B cell (primary cell): Measurements from ENCODE around the gene LRRC32. TPM values are rescaled to one million over a fixed set of nuclear protein-coding genes. Genes with fewer than 3 reads are reported as not detected.

Experiments used
- ATAC-seq: fragments of 200-7000 bp; cut with Tn5 transposase; one replicate; pipeline ENCODE4 v1.10.0; 2021; ENCODE audit warnings: low read depth, mild to moderate bottlenecking, moderate number of reproducible peaks, moderate library complexity
- CTCF ChIA-PET: fragments of 350-600 bp; sonication (Branson Sonifier 250); formaldehyde crosslinking; loops from one replicate; lab custom pipeline; 2021; ENCODE audit warnings: antibody characterized with exemption, inconsistent platforms; lab: Charles Lee
- POLR2A ChIA-PET: fragments of 350-600 bp; sonication (Branson Sonifier 250); formaldehyde crosslinking; loops from one replicate; lab custom pipeline; 2021; ENCODE audit warnings: antibody characterized with exemption; lab: Charles Lee
- DNase-seq: peaks from one replicate; pipeline ENCODE4 v3.0.0; 2013
- H2AFZ ChIP-seq: 2 replicates; pipeline ENCODE4 v1.6.1; 2012; ENCODE audit warnings: mild to moderate bottlenecking, low read depth, low read length; ENCODE audit not compliant: insufficient read depth, poor library complexity, severe bottlenecking
- H3K27ac ChIP-seq, 2 donors: 1 replicate in 1 of 2; 2 replicates in 1 of 2; pipeline ENCODE4 v1.5.1; 2012 to 2013; ENCODE audit warnings: low read length in 2 of 2, mild to moderate bottlenecking in 2 of 2, moderate library complexity in 1 of 2
- H3K27me3 ChIP-seq, 4 experiments: fragments of 200-600 bp in 1 of 4; sonication (generic) in 1 of 4; replicated peaks in 1 of 4; 1 replicate in 2 of 4; 2 replicates in 2 of 4; pipeline versions ENCODE4 v1.6.1 to v1.7.0; 2013 to 2016; ENCODE audit warnings: low read length in 3 of 4, mild to moderate bottlenecking in 2 of 4, mixed read lengths in 1 of 4, moderate library complexity in 1 of 4; ENCODE audit not compliant: insufficient read depth in 4 of 4, control insufficient read depth in 3 of 4; ENCODE audit errors: control extremely low read depth in 1 of 4
- H3K36me3 ChIP-seq, 2 experiments: replicated peaks in 1 of 2; 1 replicate in 1 of 2; 2 replicates in 1 of 2; pipeline versions ENCODE4 v1.6.1 to v1.7.1; 2013; ENCODE audit warnings: low read length in 1 of 2; ENCODE audit not compliant: insufficient read depth in 2 of 2, control insufficient read depth in 1 of 2; ENCODE audit errors: control extremely low read depth in 1 of 2, extremely low read depth in 1 of 2
- H3K4me1 ChIP-seq, 2 donors: fragments of 200-600 bp in 1 of 2; sonication (generic) in 1 of 2; 1 replicate in 1 of 2; 2 replicates in 1 of 2; pipeline versions ENCODE4 v1.5.1 to v1.6.1; 2013 to 2017; ENCODE audit warnings: low read length in 2 of 2; ENCODE audit not compliant: control insufficient read depth in 2 of 2, insufficient read depth in 2 of 2
- H3K4me2 ChIP-seq: replicated peaks from 2 replicates; pipeline ENCODE3; 2012; ENCODE audit warnings: mild to moderate bottlenecking, low read depth, low read length; ENCODE audit not compliant: poor library complexity, severe bottlenecking
- H3K4me3 ChIP-seq, 5 experiments: fragments of 200-600 bp in 1 of 5; sonication (generic) in 1 of 5; 1 replicate in 3 of 5; 2 replicates in 2 of 5; pipeline versions ENCODE4 v1.5.1 to v1.7.0; 2011 to 2016; ENCODE audit warnings: low read length in 4 of 5, mild to moderate bottlenecking in 4 of 5, low read depth in 2 of 5, control low read depth in 1 of 5, moderate library complexity in 1 of 5; ENCODE audit not compliant: insufficient read depth in 1 of 5; ENCODE audit errors: control extremely low read depth in 1 of 5, extremely low read depth in 1 of 5
- H3K79me2 ChIP-seq: fragments of 200-600 bp; sonication (generic); one replicate; pipeline ENCODE4 v1.6.0; 2016; ENCODE audit warnings: low read length; ENCODE audit not compliant: control insufficient read depth, insufficient read depth
- H3K9ac ChIP-seq: fragments of 200-600 bp; sonication (generic); 2 replicates; pipeline ENCODE4 v1.6.1; 2017; ENCODE audit warnings: mild to moderate bottlenecking, low read length, moderate library complexity
- H3K9me3 ChIP-seq, 3 donors: one replicate each; pipeline versions ENCODE4 v1.6.1 to v1.7.1; 2013; ENCODE audit warnings: low read length in 2 of 3; ENCODE audit not compliant: control insufficient read depth in 2 of 3, insufficient read depth in 1 of 3; ENCODE audit errors: control extremely low read depth in 1 of 3
- H4K20me1 ChIP-seq: 2 replicates; pipeline ENCODE4 v1.6.0; 2012; ENCODE audit warnings: mild to moderate bottlenecking, low read length; ENCODE audit not compliant: insufficient read depth, control insufficient read depth, poor library complexity, severe bottlenecking
- H3K27ac Mint-ChIP-seq: one replicate; pipeline ENCODE4 v1.8.0; 2021; ENCODE audit warnings: mixed read lengths
- H3K27me3 Mint-ChIP-seq: one replicate; pipeline ENCODE4 v1.8.0; 2021; ENCODE audit warnings: mixed read lengths
- H3K4me1 Mint-ChIP-seq: one replicate; pipeline ENCODE4 v1.8.0; 2021; ENCODE audit warnings: mixed read lengths
- H3K4me3 Mint-ChIP-seq: one replicate; pipeline ENCODE4 v1.8.0; 2021; ENCODE audit warnings: mixed read lengths
- H3K9me3 Mint-ChIP-seq: one replicate; pipeline ENCODE4 v1.8.0; 2022; ENCODE audit warnings: mixed read lengths; ENCODE audit not compliant: insufficient read depth
- EZH2 ChIP-seq: IDR thresholded peaks from 2 replicates; pipeline ENCODE4 v1.6.1; 2012; ENCODE audit warnings: borderline replicate concordance, low read depth, mild to moderate bottlenecking, moderate library complexity, low read length; ENCODE audit not compliant: insufficient read depth, poor library complexity, severe bottlenecking
- WGBS: methylation state at CpG from one replicate; pipeline ENCODE4 v1.1.5; 2013; ENCODE audit warnings: missing lambda C conversion rate; ENCODE audit not compliant: insufficient coverage; 5-methylcytosine and 5-hydroxymethylcytosine counted together
- intact Hi-C: fragments of 100-400 bp; cut with micrococcal nuclease; formaldehyde crosslinking; loops from one replicate; pipeline ENCODE4 v1.10.0; 2022
- polyA plus RNA-seq: library from polyadenylated mRNA; depleted of rRNA; stranded (reverse); fragments of >200 nt; gene quantifications from 2 replicates; pipeline ENCODE4 v1.2.3, GENCODE V29; 2012
- total RNA-seq, 2 donors: library from RNA; stranded (reverse); fragments of 120-200 nt in 1 of 2; gene quantifications; 1 replicate in 1 of 2; 2 replicates in 1 of 2; pipeline versions ENCODE4 v1.2.3 to v1.2.4, GENCODE V29; 2013 to 2022
- TF ChIP-seq, protein P1 (sequence below): fragments of 200-600 bp; IDR thresholded peaks from one replicate; pipeline ENCODE4 v1.8.0; 2022; ENCODE audit warnings: antibody characterized with exemption, mild to moderate bottlenecking

Gene LRRC32
- total and polyA plus RNA-seq, 2 donors (not counting 1 experiment from before 2014, with no cell fraction given), result 0.60 to 1.4 TPM

DNA sequence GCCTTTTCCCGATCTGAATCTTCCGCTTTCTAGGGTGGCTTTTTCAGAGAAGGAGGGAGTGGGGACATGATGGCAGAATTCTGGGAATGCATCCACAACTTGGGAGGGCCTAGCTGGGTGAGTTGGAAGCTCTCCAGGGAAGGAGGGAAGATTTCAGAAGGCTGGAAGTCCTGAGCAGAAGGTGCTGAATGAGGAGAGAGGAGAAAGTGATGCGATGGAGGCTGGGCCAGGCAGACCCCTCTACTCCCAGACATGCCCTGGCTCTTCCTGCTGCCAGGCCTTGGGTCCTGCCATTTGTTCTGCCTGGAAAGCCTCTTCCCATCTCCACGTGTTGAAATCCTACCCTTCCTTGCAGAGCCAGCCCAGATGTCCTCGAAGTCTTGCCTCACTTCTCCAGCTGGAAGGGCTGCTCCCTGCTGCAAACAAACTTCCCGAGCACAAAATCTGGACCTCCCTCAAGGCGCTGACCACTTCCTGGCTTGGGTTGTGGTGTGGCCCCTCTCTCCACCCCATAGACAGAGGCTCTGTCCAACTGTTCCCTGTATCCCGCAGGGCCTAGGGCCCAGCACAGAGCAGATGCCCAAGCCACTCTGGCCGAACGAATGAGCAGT lies 16.8 kb downstream of the LRRC32 start:
- Histone ChIP-seq H3K27ac (no peak overlapping the region), H3K36me3 (no peaks in the 10 kb centered on the region), H3K4me3 (no peak overlapping the region), H4K20me1 (no peaks in the 10 kb centered on the region), H3K4me1 (peaks cover 21% of the 10 kb centered on the region in 2 donors), H2AFZ (no peak overlapping the region), H3K4me2 (no peak overlapping the region), H3K27me3 (peaks cover 0 to 25% (median 7%) of the 10 kb centered on the region in 4 experiments), H3K9ac (no peak overlapping the region), H3K9me3 (no peaks in the 10 kb centered on the region), H3K79me2 (no peaks in the 10 kb centered on the region)
- ChIA-PET CTCF (no interaction called here), POLR2A (no interaction called here)
- no peaks in the 10 kb centered on the region for H3K9me3 Mint-ChIP-seq
- H3K4me1 Mint-ChIP-seq, result peaks cover 21% of the 10 kb centered on the region
- no peak overlapping the region for H3K27ac Mint-ChIP-seq
- no peak overlapping the region for H3K4me3 Mint-ChIP-seq
- H3K27me3 Mint-ChIP-seq, result peaks cover 29% of the 10 kb centered on the region
- ATAC-seq (no peak), DNase-seq (no peak)
- 98% methylated on average over 6 of the region's 10 CpGs for WGBS
- TF ChIP-seq EZH2, result no peak
- TF ChIP-seq, protein P1, sequence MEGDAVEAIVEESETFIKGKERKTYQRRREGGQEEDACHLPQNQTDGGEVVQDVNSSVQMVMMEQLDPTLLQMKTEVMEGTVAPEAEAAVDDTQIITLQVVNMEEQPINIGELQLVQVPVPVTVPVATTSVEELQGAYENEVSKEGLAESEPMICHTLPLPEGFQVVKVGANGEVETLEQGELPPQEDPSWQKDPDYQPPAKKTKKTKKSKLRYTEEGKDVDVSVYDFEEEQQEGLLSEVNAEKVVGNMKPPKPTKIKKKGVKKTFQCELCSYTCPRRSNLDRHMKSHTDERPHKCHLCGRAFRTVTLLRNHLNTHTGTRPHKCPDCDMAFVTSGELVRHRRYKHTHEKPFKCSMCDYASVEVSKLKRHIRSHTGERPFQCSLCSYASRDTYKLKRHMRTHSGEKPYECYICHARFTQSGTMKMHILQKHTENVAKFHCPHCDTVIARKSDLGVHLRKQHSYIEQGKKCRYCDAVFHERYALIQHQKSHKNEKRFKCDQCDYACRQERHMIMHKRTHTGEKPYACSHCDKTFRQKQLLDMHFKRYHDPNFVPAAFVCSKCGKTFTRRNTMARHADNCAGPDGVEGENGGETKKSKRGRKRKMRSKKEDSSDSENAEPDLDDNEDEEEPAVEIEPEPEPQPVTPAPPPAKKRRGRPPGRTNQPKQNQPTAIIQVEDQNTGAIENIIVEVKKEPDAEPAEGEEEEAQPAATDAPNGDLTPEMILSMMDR, result no peak
- intact Hi-C loops, result no loop called here

DNA sequence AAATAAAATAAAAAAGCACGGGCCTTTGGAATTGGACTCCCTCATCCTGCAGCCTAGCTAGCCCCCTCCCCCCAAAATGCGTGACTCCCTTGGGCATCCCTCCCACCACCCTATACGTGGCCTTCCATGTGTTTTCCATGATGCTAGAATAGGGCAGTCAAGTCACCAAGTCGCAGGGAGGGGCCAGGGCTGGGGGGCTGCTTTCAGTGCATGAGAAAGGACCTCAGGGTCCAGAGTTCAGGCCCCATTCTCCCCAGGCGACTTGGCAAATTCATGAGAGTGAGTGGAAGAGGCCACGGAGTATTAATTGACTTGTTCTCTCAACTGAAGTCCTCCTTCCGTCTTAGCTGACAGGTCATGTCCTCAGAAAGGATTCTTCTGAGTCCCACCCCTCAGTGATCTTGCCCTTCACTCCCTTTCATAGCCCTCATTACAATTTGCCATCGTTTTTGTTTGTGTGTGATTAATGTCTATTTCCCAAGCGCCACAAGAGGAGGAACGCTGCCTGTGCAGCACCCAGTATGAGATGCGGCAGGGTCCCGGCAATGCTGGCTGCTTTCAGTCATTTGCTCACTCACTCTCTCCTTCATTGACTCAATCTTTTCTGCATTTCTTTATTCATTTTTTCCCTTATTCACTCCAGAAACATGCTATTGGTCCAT lies 17.4 kb downstream of the LRRC32 start:
- H3K27ac Mint-ChIP-seq, result no peak overlapping the region
- CTCF ChIA-PET, result no interaction called here
- WGBS, result 94% methylated on average over 9 of the region's 12 CpGs

More for the DNA sequence above, 17.4 kb downstream of the LRRC32 start:
- Histone ChIP-seq H3K79me2 (no peaks in the 10 kb centered on the region), H2AFZ (no peak overlapping the region), H4K20me1 (no peaks in the 10 kb centered on the region), H3K9ac (no peak overlapping the region), H3K4me3 (no peak overlapping the region), H3K4me1 (peaks cover 18% of the 10 kb centered on the region in 2 donors), H3K27me3 (peaks cover 0 to 21% (median 7%) of the 10 kb centered on the region in 4 experiments), H3K27ac (no peak overlapping the region), H3K9me3 (no peaks in the 10 kb centered on the region), H3K36me3 (no peaks in the 10 kb centered on the region), H3K4me2 (no peak overlapping the region)
- DNase-seq (no peak), ATAC-seq (no peak)
- Mint-ChIP-seq H3K4me3 (no peak overlapping the region), H3K4me1 (peaks cover 17% of the 10 kb centered on the region), H3K27me3 (peaks cover 25% of the 10 kb centered on the region), H3K9me3 (no peaks in the 10 kb centered on the region)
- TF ChIP-seq, protein P1, result no peak
- TF ChIP-seq EZH2, result no peak
- POLR2A ChIA-PET, result no interaction called here
- intact Hi-C loops, result no loop called here
